Tibial artery (tissue), 4 donors: ENCODE measurements around the gene MAX.

Source experiments
- DNase-seq, 2 donors: peaks; one replicate each; pipeline ENCODE4 v3.0.0-alpha.2; 2019
- H3K27ac ChIP-seq, 2 donors: fragments of 200-600 bp; sonication (generic) in 1 of 2; 1 replicate in 1 of 2; 2 replicates in 1 of 2; pipeline ENCODE4 v1.5.1; 2018 to 2019; ENCODE audit warnings: mild to moderate bottlenecking in 1 of 2
- H3K27me3 ChIP-seq, 2 donors: fragments of 200-600 bp; sonication (generic) in 1 of 2; one replicate each; pipeline versions ENCODE4 v1.5.1 to v1.6.0; 2016 to 2019
- H3K36me3 ChIP-seq, 3 donors: fragments of 200-600 bp; sonication (generic) in 2 of 3; one replicate each; pipeline ENCODE4 v1.5.1; 2016 to 2019; ENCODE audit warnings: mild to moderate bottlenecking in 2 of 3
- H3K4me1 ChIP-seq, 4 donors: fragments of 200-600 bp; sonication (generic) in 2 of 4; 1 replicate in 3 of 4; 2 replicates in 1 of 4; pipeline ENCODE4 v1.5.1; 2016 to 2019
- H3K4me3 ChIP-seq, 2 donors: fragments of 200-600 bp; sonication (generic) in 1 of 2; 1 replicate in 1 of 2; 2 replicates in 1 of 2; pipeline ENCODE4 v1.5.1; 2018 to 2019; ENCODE audit warnings: mild to moderate bottlenecking in 2 of 2
- H3K9me3 ChIP-seq, 3 donors: fragments of 200-600 bp; sonication (generic) in 1 of 3; one replicate each; pipeline ENCODE4 v1.5.1; 2016 to 2019
- intact Hi-C: fragments of 100-400 bp; cut with DNase I; formaldehyde crosslinking; loops from one replicate; pipeline ENCODE4 v1.15.0; 2023; ENCODE audit warnings: low total_unique reads
- TF ChIP-seq, protein P1 (sequence below), 2 experiments: fragments of 200-600 bp in 1 of 2; fragments of 450-650 bp in 1 of 2; IDR thresholded peaks; one replicate each; pipeline ENCODE4 v1.5.1; 2017 to 2019; ENCODE audit warnings: antibody characterized with exemption in 2 of 2, mild to moderate bottlenecking in 1 of 2, moderate library complexity in 1 of 2

The MAX gene

DNA sequence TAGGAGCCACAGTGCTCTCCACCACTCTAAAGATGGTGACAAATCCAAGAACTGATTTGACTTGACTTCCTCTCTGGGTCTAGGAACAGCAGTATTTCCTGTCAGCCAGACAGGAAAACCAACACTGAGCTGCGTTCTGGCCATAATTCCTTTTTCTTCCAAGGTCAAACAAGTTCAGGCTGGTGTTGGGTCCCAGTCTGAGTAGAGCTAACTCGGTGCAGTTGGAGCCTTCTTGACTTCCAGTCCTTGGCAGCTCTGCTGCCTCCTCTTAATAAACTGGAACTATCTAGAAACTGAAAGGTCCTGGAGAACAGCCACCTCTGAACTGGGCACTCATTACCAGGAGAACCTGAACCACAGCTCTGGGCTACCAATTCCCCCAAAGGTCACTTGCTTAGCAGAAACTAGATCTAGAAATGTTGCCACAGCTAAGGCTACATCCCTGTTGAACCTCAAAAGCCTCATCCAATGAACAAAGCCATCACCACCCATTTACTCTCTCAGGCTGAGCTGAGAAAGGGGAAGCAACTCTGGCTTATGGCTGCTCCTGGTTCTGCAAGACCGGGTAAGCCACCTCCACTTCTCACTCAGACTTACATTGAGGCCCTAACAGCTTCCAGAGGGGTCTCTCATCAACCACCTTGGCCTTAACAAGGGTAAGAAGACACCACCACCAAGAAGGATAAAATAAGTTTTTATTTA, 27.7 kb downstream of the MAX start:
- DNase-seq, result no peak
- no peaks in the 10 kb centered on the region for H3K27me3 ChIP-seq
- H3K27ac ChIP-seq, result no peak overlapping the region
- H3K9me3 ChIP-seq, result no peaks in the 10 kb centered on the region
- intact Hi-C loops, result no loop called here
- peaks cover 26 to 55% (median 32%) of the 10 kb centered on the region in 3 donors for H3K36me3 ChIP-seq
- TF ChIP-seq, protein P1, sequence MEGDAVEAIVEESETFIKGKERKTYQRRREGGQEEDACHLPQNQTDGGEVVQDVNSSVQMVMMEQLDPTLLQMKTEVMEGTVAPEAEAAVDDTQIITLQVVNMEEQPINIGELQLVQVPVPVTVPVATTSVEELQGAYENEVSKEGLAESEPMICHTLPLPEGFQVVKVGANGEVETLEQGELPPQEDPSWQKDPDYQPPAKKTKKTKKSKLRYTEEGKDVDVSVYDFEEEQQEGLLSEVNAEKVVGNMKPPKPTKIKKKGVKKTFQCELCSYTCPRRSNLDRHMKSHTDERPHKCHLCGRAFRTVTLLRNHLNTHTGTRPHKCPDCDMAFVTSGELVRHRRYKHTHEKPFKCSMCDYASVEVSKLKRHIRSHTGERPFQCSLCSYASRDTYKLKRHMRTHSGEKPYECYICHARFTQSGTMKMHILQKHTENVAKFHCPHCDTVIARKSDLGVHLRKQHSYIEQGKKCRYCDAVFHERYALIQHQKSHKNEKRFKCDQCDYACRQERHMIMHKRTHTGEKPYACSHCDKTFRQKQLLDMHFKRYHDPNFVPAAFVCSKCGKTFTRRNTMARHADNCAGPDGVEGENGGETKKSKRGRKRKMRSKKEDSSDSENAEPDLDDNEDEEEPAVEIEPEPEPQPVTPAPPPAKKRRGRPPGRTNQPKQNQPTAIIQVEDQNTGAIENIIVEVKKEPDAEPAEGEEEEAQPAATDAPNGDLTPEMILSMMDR (IDR thresholded peaks at IDR 0.05), result no peak
- no peak overlapping the region for H3K4me3 ChIP-seq
- peaks cover 0 to 38% (median 23%) of the 10 kb centered on the region in 4 donors for H3K4me1 ChIP-seq

DNA sequence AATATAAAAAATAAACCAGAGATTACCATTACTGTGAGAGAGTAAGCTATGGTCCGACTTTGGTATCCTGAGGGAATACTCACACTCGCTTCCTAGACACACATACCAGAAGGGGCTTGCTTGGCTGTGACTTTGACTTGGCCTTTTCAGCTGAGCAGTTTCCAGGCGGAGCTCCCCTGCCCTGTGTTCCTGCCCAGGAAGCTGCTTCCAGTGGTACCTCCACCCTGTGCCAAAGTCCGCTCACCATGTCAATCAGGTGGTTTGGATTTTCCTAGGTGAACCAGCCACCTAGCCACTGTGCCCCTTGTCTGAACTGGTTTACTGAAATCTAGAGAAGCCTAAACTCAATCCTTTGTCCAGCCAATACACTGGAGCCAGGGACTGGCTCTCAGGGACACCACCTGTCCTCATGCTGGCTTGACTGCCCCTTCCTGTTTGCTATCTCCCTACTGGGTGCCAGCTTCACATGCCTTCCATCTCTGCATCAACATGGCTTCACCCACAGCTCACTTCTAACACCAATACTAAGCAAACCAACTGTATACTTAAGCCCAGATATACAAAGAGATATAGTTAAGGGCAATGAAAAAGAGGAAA, 28.6 kb downstream of the MAX start:
- intact Hi-C loops, result no loop called here
- H3K36me3 ChIP-seq, result peaks cover 25 to 55% (median 41%) of the 10 kb centered on the region in 3 donors
- no peak overlapping the region for H3K4me3 ChIP-seq
- no peak overlapping the region for H3K27ac ChIP-seq
- H3K9me3 ChIP-seq, result no peaks in the 10 kb centered on the region
- no peak for DNase-seq
- H3K4me1 ChIP-seq, result peaks cover 0 to 38% (median 23%) of the 10 kb centered on the region in 4 donors
- no peaks in the 10 kb centered on the region for H3K27me3 ChIP-seq
- TF ChIP-seq, protein P1 (IDR thresholded peaks at IDR 0.05), result no peak

DNA sequence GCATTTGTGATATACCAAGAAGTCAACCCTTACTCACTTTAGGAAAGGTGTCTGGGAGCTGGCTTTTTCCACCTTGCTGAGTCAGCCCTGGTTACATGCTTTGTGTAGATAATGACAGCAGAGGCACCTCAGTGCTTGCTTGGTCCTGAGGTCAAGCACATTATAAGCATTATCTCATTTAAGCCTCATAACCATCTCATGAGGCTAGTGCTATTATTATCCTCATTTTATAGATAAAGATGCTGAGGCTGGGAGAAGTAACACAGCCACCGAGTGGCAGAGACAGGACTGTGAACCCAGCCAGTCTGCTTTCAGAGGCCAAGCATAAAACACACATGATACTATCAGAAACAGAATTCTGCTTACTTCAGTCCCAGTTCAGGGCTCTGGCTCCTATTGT, 29.4 kb downstream of the MAX start:
- DNase-seq, result no peak
- Histone ChIP-seq H3K4me1 (peaks cover 0 to 38% (median 23%) of the 10 kb centered on the region in 4 donors), H3K36me3 (peaks cover 19 to 50% (median 41%) of the 10 kb centered on the region in 3 donors), H3K4me3 (no peak overlapping the region), H3K9me3 (no peaks in the 10 kb centered on the region), H3K27ac (no peak overlapping the region), H3K27me3 (no peaks in the 10 kb centered on the region)
- TF ChIP-seq, protein P1 (IDR thresholded peaks at IDR 0.05), result no peak
- intact Hi-C loops, result no loop called here

DNA sequence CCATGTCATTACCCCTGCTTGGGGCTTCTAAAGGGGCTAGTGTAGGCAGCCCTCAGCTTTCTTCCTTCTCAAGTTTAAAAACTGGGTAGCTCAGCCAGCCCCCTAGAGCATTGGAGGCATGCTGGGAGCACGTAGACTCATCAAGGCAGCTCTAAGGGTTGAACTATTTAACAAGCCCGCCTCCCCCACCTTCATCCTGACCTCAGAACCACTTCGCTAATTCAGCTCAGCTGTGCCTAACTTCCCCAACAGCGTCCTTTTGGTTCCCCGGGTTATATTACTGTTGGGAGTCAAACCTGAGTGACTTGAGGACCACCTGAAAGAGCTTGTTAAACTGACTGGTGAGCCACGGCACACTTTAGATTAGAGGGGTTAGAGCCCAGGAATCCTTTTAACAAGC, 30.1 kb downstream of the MAX start:
- peaks cover 0 to 38% (median 23%) of the 10 kb centered on the region in 4 donors for H3K4me1 ChIP-seq
- no peaks in the 10 kb centered on the region for H3K9me3 ChIP-seq
- intact Hi-C loops, result no loop called here
- TF ChIP-seq, protein P1 (IDR thresholded peaks at IDR 0.05), result no peak
- DNase-seq, result no peak
- H3K36me3 ChIP-seq, result peaks cover 12 to 43% (median 34%) of the 10 kb centered on the region in 3 donors
- H3K4me3 ChIP-seq, result no peak overlapping the region
- H3K27ac ChIP-seq, result no peak overlapping the region
- no peaks in the 10 kb centered on the region for H3K27me3 ChIP-seq

DNA sequence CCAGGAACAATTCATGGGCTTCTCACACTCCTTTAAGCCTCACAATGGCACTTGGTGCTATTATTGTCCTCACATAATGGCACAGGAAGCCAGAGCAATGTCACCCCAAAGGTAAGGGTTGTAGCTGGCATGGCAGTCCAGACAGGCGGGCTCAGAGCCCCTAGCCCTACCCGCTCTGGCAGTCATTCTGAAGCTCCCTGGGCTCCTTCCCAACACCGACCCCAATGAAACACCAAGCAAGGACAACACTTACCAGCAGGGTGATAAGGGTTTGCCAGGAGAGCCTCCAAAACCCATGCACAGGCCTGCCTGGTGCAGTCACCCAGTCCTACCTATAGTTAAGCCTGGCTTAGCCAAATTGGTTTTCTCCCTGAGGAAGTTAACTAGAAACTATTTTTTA, 30.8 kb downstream of the MAX start:
- Histone ChIP-seq H3K4me3 (no peak overlapping the region), H3K27me3 (no peaks in the 10 kb centered on the region), H3K4me1 (peaks cover 0 to 38% (median 23%) of the 10 kb centered on the region in 4 donors), H3K27ac (no peak overlapping the region), H3K9me3 (no peaks in the 10 kb centered on the region), H3K36me3 (peaks cover 6 to 36% (median 28%) of the 10 kb centered on the region in 3 donors)
- intact Hi-C loops, result no loop called here
- no peak for DNase-seq
- TF ChIP-seq, protein P1 (IDR thresholded peaks at IDR 0.05), result no peak
